Fibroblast of lung (primary cell): Measurements from ENCODE around the gene HBP1.

ENCODE experiments used
- EZH2 ChIP-seq: IDR thresholded peaks from 2 replicates; pipeline ENCODE4 v1.5.1; 2012; ENCODE audit warnings: low read length, control low read depth, mild to moderate bottlenecking; ENCODE audit errors: missing control alignments
- TF ChIP-seq, protein P1 (sequence below), 2 donors: IDR thresholded peaks in 1 of 2; conservative IDR thresholded peaks in 1 of 2; 1 replicate in 1 of 2; 2 replicates in 1 of 2; pipeline ENCODE4 v1.5.1; 2011 to 2012; ENCODE audit warnings: low read length in 2 of 2, control low read depth in 1 of 2, inconsistent platforms in 1 of 2, low read depth in 1 of 2, mild to moderate bottlenecking in 1 of 2

DNA sequence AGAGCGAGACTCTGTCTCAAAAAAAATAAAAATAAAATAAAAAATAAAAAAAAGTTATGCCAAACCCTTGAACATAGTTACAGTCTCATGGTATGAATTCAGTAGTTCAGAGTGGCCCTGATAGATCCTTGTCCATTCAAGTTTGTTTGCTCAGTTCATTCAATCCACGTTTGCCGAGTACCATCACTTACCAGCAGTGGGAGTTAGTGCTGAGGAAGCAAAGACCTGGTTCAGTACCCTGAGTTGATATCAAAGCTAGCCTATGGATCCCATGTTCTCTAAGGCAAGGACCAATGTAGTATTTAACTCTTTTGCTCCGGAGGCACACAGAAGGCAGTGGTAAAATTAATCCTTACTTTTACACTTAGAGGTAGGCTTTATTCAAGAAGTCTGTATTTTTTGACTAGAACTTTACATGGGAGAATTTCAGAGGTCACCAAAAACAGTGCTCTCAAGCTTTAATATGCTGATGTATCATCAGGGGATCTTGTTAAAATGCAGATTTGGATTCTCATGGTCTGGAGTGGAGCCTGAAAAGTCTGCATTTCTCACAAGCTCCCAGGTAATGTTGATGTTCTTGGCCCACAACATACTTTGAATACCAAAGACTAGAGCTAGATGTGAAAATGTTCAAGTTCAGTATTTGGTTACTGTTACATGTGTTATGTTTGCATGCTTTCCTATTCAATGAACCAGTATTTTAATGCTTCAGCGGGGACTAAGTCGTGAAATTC lies 38.1 kb upstream of the HBP1 start:
- TF ChIP-seq, protein P1, sequence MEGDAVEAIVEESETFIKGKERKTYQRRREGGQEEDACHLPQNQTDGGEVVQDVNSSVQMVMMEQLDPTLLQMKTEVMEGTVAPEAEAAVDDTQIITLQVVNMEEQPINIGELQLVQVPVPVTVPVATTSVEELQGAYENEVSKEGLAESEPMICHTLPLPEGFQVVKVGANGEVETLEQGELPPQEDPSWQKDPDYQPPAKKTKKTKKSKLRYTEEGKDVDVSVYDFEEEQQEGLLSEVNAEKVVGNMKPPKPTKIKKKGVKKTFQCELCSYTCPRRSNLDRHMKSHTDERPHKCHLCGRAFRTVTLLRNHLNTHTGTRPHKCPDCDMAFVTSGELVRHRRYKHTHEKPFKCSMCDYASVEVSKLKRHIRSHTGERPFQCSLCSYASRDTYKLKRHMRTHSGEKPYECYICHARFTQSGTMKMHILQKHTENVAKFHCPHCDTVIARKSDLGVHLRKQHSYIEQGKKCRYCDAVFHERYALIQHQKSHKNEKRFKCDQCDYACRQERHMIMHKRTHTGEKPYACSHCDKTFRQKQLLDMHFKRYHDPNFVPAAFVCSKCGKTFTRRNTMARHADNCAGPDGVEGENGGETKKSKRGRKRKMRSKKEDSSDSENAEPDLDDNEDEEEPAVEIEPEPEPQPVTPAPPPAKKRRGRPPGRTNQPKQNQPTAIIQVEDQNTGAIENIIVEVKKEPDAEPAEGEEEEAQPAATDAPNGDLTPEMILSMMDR (conservative IDR thresholded peaks at IDR 0.05 in 1 of 2, IDR thresholded peaks at IDR 0.05 in 1 of 2; ENCODE audit: low read depth in 1 of 2, low read length in 2 of 2), result peak in 1 of 2 donors; percentile 25
- TF ChIP-seq EZH2, result no peak
